Activated CD4-positive, alpha-beta memory T cell treated with anti-CD3 and anti-CD28 coated beads for 36 hours (primary cell): ENCODE measurements around the gene EVI2A. TPM values are rescaled to one million over a fixed set of nuclear protein-coding genes. Genes with fewer than 3 reads are reported as not detected.
"Not testable (repeated sequence)": the region's sequence is repeated elsewhere in the genome, so short reads cannot be mapped to it uniquely, and the experiment has no call there.

ENCODE experiments used
- CTCF ChIA-PET: fragments of 350-600 bp; sonication (Branson Sonifier 250); formaldehyde crosslinking; loops from one replicate; lab custom pipeline; 2021; ENCODE audit warnings: antibody characterized with exemption, inconsistent platforms; lab: Charles Lee
- POLR2A ChIA-PET: fragments of 350-600 bp; sonication (Branson Sonifier 250); formaldehyde crosslinking; loops from one replicate; lab custom pipeline; 2021; ENCODE audit warnings: antibody characterized with exemption; lab: Charles Lee
- DNase-seq: peaks from one replicate; pipeline ENCODE4 v3.0.0-alpha.2; 2020
- H3K27ac Mint-ChIP-seq: one replicate; pipeline ENCODE4 v1.8.0; 2021; ENCODE audit warnings: mixed read lengths
- H3K27me3 Mint-ChIP-seq: one replicate; pipeline ENCODE4 v1.8.0; 2021; ENCODE audit warnings: mixed read lengths
- H3K36me3 Mint-ChIP-seq: one replicate; pipeline ENCODE4 v1.8.0; 2021; ENCODE audit warnings: mixed read lengths
- H3K4me1 Mint-ChIP-seq: one replicate; pipeline ENCODE4 v1.8.0; 2021; ENCODE audit warnings: low read depth, mixed read lengths
- H3K4me3 Mint-ChIP-seq: one replicate; pipeline ENCODE4 v1.8.0; 2021; ENCODE audit warnings: mild to moderate bottlenecking, mixed read lengths
- H3K9me3 Mint-ChIP-seq: one replicate; pipeline ENCODE4 v1.8.0; 2021; ENCODE audit warnings: mixed read lengths
- intact Hi-C: fragments of 100-400 bp; cut with micrococcal nuclease; formaldehyde crosslinking; loops from one replicate; pipeline ENCODE4 v1.15.1; 2023
- total RNA-seq, 2 experiments: library from RNA; stranded (reverse); gene quantifications; one replicate each; pipeline ENCODE4 v1.2.3, GENCODE V29; 2021

EVI2A gene, protein sequence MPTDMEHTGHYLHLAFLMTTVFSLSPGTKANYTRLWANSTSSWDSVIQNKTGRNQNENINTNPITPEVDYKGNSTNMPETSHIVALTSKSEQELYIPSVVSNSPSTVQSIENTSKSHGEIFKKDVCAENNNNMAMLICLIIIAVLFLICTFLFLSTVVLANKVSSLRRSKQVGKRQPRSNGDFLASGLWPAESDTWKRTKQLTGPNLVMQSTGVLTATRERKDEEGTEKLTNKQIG
- total RNA-seq = 10 to 100 TPM; 24.5 to 25.5 TPM

DNA sequence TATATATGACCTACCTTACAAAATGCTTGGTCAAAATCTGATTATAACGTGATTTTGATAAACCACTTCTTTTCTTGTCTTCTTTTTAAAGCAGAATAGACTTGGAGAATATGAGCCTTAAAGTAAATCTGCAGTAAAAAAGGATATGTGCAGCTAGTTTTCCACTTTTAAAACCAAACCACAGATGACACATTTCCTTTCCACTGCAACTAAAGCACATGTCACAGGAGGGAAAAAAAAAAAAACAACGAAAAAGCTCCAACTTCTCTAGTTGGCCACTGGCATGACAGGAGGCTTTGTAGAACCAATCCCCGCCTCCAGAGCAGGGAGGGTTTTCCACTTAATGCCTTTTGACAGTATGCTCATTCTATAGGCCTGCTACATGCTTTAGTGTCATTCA, at the start of gene EVI2A:
EVI2A (minus strand) TSS at position 142 of the 400 bp plus-strand sequence. CDS start 2,609 bp downstream, outside the sequence.
- intact Hi-C loops = loop anchor here (1.0 to 5.0 kb wide), 3 partner anchors 11 to 499 kb away; partner anchors contain the start of gene CRLF3
- CTCF ChIA-PET = interaction anchor here (0.7 to 0.8 kb wide), 2 partner anchors 10 to 166 kb away, joined by 3 to 6 read pairs; no protein-coding TSS in a partner anchor
- Mint-ChIP-seq H3K4me3 (peak within 1 kb of the TSS; percentile 75), H3K9me3 (no peaks in the 10 kb centered on the region), H3K27me3 (no peaks in the 10 kb centered on the region), H3K27ac (peak within 1 kb of the TSS; percentile 92), H3K36me3 (peaks cover 18% of the 10 kb centered on the region), H3K4me1 (peaks cover 35% of the 10 kb centered on the region)
- POLR2A ChIA-PET = interaction anchor here (5.4 kb wide), 1 partner anchor 11 kb away, joined by 106 read pairs; no protein-coding TSS in a partner anchor
- DNase-seq = peak; percentile 87

DNA sequence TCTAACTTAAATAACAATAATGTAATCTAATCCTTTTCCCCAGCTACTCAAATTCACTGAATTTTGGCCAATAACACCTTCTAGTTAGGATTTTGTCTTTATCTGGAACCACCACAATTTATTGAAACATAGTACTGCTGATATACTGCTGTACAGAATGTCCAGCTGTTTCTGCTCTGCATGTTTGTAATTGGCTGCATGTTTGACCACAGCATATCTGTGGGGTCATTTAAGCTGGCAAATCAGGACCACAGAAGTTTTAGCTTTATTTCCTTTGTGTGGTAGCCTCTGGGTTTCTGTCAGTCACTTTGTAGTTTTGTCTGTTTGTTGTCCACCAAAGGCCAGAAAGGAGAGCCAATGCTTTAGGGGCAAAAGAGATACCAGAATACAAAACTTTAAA, 47.8 kb upstream of the EVI2A start:
- H3K9me3 Mint-ChIP-seq = no peaks in the 10 kb centered on the region
- ChIA-PET CTCF (interaction anchor here (1.1 to 1.6 kb wide), 2 partner anchors 20 to 474 kb away, joined by 3 read pairs; no protein-coding TSS in a partner anchor), POLR2A (no interaction called here)
- H3K36me3 Mint-ChIP-seq = peaks cover 1% of the 10 kb centered on the region
- H3K27ac Mint-ChIP-seq = no peak overlapping the region
- DNase-seq = no peak
- H3K4me1 Mint-ChIP-seq = peaks cover 26% of the 10 kb centered on the region
- intact Hi-C loops = no loop called here
- no peaks in the 10 kb centered on the region for H3K27me3 Mint-ChIP-seq
- no peak overlapping the region for H3K4me3 Mint-ChIP-seq

DNA sequence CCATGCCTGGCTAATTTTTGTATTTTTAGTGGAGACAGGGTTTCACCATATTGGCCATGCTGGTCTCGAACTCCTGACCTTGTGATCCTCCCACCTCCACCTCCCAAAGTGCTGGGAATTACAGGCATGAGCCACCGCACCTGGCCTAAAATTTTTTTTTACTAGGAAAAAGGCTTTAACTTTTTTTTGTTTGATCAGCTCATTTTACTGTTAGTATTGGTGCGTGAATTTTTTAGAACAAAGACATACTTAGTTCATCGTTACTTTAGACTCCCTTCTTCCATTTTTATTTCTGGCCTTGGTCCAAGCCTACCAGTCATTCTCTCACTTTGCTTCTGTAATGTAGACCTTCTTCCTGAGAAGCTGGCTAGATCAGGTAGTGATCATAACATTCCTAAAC, 44.7 kb upstream of the EVI2A start:
- H3K27me3 Mint-ChIP-seq = no peaks in the 10 kb centered on the region
- H3K4me3 Mint-ChIP-seq = no peak overlapping the region
- POLR2A ChIA-PET = no interaction called here
- DNase-seq = no peak
- CTCF ChIA-PET = interaction anchor here (0.9 kb wide), 1 partner anchor 23 kb away, joined by 4 read pairs; no protein-coding TSS in a partner anchor
- intact Hi-C loops = no loop called here
- H3K36me3 Mint-ChIP-seq = peaks cover 6% of the 10 kb centered on the region
- no peaks in the 10 kb centered on the region for H3K9me3 Mint-ChIP-seq
- no peak overlapping the region for H3K27ac Mint-ChIP-seq
- peaks cover 8% of the 10 kb centered on the region for H3K4me1 Mint-ChIP-seq

DNA sequence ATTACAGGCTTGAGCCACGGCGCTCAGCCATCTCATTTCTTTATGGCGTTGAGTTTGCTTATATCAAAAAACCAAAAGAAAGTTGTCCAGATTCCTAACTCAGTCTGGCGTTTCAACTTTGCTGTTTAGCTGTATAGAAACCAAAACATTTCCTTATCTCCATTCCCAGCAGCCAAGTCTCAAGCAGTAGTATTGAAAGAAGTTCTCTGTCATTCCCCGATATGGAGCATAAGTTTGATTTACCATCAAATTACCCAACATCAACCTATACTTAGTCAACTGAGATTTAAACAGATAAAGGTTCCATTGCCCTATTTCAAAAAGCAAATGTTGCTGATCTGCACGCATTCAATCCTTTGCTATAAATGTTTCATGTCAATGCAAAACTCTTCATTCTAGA, 42.6 kb upstream of the EVI2A start:
- Mint-ChIP-seq H3K4me3 (no peak overlapping the region), H3K27ac (no peak overlapping the region), H3K9me3 (no peaks in the 10 kb centered on the region), H3K27me3 (no peaks in the 10 kb centered on the region), H3K4me1 (no peaks in the 10 kb centered on the region), H3K36me3 (peaks cover 16% of the 10 kb centered on the region)
- no peak for DNase-seq
- CTCF ChIA-PET = interaction anchor here (1.2 kb wide), 1 partner anchor 9 kb away, joined by 5 read pairs; no protein-coding TSS in a partner anchor
- intact Hi-C loops = no loop called here
- POLR2A ChIA-PET = no interaction called here

DNA sequence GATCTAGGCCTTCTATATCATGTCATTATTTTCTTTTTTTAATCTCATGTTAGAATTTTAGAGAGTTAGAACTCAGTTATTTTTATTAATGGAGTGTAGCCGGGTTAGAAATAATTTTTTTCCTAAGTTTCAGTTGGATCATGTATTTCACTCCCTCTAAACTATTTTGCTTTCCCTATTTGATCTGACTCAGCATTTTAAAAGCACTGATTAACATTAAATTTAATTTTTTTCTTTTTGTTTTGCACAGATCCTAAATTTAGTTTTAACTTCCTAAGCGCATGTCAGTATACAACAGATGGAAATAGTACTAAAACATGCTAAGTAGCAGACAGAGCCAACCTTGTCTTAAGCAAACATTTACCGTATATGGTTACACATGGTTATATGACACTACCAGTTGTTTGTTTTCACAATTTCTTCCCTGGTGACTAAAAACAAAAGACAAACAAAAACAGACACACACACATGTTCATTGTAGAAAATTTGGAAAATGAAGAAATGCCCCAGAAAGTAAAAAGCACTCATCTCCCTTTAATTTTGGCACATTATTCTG, 36.5 kb upstream of the EVI2A start:
- Mint-ChIP-seq H3K4me3 (no peak overlapping the region), H3K36me3 (peaks cover 31% of the 10 kb centered on the region), H3K4me1 (no peaks in the 10 kb centered on the region), H3K27me3 (no peaks in the 10 kb centered on the region), H3K9me3 (no peaks in the 10 kb centered on the region), H3K27ac (no peak overlapping the region)
- intact Hi-C loops = no loop called here
- no peak for DNase-seq
- ChIA-PET POLR2A (no interaction called here), CTCF (no interaction called here)

DNA sequence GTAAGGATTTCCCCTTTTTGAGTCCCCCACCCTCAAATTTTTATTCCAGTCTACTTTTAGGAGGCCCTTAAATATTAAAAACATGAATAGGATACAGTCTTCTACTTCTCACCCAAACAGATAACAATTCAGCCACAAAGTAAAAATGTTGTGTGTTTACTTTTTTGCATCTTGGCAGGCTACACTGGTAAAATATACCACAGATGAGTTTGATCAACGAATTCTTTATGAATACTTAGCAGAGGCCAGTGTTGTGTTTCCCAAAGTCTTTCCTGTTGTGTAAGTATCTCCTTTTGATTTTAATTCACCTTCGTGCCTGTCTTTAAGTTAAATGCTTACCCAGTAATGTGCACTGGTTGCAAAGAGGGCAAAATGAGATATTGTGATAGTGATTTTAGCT, 35.7 kb upstream of the EVI2A start:
- ChIA-PET CTCF (no interaction called here), POLR2A (no interaction called here)
- Mint-ChIP-seq H3K9me3 (no peaks in the 10 kb centered on the region), H3K4me1 (no peaks in the 10 kb centered on the region), H3K36me3 (peaks cover 33% of the 10 kb centered on the region), H3K27ac (no peak overlapping the region), H3K4me3 (no peak overlapping the region), H3K27me3 (no peaks in the 10 kb centered on the region)
- DNase-seq = no peak
- intact Hi-C loops = no loop called here

DNA sequence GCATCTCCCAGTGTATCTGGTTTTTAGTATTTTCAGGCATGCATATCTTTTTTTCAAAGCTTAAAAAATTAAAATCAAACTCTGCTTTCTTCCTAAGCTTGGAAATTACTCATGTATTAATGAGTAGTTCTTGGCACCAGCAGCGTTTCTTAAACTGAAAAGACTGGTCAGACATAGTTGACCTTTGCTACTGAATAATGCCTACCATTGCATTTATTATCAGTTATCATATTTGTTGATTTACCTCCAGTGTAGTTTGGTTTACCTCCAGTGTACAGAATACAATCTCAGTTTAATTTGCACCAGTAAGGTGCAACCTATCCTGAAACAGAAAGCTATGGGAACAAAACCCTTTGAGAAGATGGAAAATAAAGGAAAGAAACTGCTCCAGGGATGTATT, 34.5 kb upstream of the EVI2A start:
- Mint-ChIP-seq H3K9me3 (no peaks in the 10 kb centered on the region), H3K36me3 (peaks cover 31% of the 10 kb centered on the region), H3K27ac (no peak overlapping the region), H3K4me1 (no peaks in the 10 kb centered on the region), H3K27me3 (no peaks in the 10 kb centered on the region), H3K4me3 (no peak overlapping the region)
- no peak for DNase-seq
- intact Hi-C loops = no loop called here
- POLR2A ChIA-PET = no interaction called here
- CTCF ChIA-PET = no interaction called here

DNA sequence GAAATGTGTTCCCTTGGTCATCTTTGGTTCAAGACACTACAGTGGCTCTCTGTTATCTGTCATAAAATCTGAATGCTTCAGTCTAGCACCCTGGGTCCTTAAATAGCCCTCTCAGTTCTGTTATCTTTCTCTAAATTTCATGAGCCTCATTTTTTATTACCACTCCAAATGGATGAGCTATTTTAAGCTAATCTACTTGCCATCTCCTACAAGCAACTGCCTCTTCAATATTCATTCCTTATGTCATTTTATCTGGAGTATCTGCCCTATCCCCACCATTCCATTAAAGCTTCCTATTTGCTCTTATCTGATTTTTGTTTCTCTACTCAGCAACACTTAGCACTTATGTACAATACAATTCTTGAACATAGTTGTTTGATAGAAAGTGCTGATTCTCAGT, 28.0 kb upstream of the EVI2A start:
- Mint-ChIP-seq H3K36me3 (peaks cover 21% of the 10 kb centered on the region), H3K27ac (no peak overlapping the region), H3K27me3 (no peaks in the 10 kb centered on the region), H3K4me1 (no peaks in the 10 kb centered on the region), H3K9me3 (no peaks in the 10 kb centered on the region), H3K4me3 (no peak overlapping the region)
- intact Hi-C loops = no loop called here
- DNase-seq = no peak
- POLR2A ChIA-PET = no interaction called here
- CTCF ChIA-PET = no interaction called here

DNA sequence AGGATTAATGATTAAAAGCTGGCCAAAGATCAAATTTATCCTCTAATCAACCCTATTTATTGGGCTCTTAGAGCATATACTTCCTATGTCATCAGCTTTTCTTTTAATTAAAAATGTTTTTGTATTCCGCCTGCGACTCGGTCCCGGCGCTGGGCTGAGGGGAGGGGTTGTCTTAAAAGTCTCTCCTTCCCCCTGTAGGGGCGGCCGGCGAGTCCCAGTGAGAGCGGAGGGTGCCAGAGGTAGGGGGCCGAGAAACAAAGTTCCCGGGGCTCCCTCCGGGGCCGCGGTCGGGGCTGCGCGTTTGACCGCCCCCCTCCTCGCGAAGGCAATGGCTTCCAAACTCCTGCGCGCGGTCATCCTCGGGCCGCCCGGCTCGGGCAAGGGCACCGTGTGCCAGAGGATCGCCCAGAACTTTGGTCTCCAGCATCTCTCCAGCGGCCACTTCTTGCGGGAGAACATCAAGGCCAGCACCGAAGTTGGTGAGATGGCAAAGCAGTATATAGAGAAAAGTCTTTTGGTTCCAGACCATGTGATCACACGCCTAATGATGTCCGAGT, 23.8 kb upstream of the EVI2A start:
- POLR2A ChIA-PET, CTCF ChIA-PET, H3K4me1 Mint-ChIP-seq, H3K27ac Mint-ChIP-seq, intact Hi-C loops, H3K27me3 Mint-ChIP-seq, H3K4me3 Mint-ChIP-seq, H3K9me3 Mint-ChIP-seq, DNase-seq: not testable (repeated sequence)
- H3K36me3 Mint-ChIP-seq = peaks cover 18% of the 10 kb centered on the region

DNA sequence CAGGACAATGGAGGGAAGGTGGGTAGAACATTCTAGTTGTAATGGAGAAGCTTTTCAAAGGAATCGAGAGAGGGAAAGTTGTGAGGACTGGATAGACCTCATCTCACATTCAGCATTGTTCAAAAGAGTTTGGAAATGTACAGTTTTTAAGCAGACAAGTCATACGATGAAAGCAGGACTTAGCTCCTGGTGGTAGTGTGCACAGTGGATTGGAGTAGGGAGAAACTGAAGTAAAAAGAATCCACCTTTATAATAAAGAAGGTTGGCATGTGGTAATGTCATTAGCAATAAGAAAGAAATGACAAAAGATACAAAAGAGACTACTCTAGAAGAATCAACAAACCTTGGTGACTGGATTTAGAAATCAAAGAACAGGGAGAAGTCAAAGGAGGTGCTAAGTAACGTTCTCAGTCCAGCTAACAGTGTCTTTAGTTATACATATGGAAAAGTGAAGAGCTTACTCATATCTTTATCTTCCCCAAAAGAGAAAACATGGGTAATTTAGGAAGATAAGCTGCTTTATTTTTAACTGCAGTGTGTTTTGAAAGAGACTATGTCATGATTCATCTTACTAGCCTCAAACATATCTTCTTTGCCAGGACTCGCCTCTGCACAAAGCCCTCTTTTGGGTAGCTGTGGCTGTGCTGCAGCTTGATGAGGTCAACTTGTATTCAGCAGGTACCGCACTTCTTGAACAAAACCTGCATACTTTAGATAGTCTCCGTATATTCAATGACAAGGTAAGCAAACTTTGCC, 18.7 kb upstream of the EVI2A start:
- no peaks in the 10 kb centered on the region for H3K4me1 Mint-ChIP-seq
- DNase-seq = no peak
- no peak overlapping the region for H3K4me3 Mint-ChIP-seq
- peaks cover 20% of the 10 kb centered on the region for H3K36me3 Mint-ChIP-seq
- POLR2A ChIA-PET = no interaction called here
- H3K27ac Mint-ChIP-seq = no peak overlapping the region
- CTCF ChIA-PET = interaction anchor here (1.9 kb wide), 1 partner anchor 32 kb away, joined by 4 read pairs; no protein-coding TSS in a partner anchor
- intact Hi-C loops = no loop called here
- no peaks in the 10 kb centered on the region for H3K27me3 Mint-ChIP-seq
- H3K9me3 Mint-ChIP-seq = no peaks in the 10 kb centered on the region

DNA sequence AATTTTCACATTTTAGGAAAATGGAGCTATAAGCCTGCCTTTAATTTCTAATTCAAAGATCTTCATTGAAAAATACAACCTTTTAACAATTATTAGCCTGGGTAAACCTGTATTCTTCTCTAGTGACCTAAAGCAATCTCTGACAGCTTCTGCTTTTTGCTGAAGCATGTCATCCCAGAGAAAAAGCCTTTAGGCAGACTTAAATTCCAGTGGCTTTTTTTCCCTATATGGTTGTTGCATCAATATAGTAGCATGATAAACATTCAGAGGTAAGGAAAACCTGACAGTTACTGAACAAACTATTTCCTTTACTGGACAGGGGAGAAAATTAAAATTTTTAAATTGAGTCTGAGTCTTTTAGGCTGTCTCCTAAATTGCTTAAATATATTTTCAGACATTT, 7.8 kb upstream of the EVI2A start:
- intact Hi-C loops = no loop called here
- H3K9me3 Mint-ChIP-seq = no peaks in the 10 kb centered on the region
- no peak overlapping the region for H3K4me3 Mint-ChIP-seq
- H3K27ac Mint-ChIP-seq = no peak overlapping the region
- no peak for DNase-seq
- H3K4me1 Mint-ChIP-seq = peaks cover 27% of the 10 kb centered on the region
- H3K27me3 Mint-ChIP-seq = no peaks in the 10 kb centered on the region
- ChIA-PET CTCF (interaction anchor here (0.7 to 1.4 kb wide), 2 partner anchors 43 to 114 kb away, joined by 3 to 4 read pairs; no protein-coding TSS in a partner anchor), POLR2A (no interaction called here)
- H3K36me3 Mint-ChIP-seq = peaks cover 7% of the 10 kb centered on the region

DNA sequence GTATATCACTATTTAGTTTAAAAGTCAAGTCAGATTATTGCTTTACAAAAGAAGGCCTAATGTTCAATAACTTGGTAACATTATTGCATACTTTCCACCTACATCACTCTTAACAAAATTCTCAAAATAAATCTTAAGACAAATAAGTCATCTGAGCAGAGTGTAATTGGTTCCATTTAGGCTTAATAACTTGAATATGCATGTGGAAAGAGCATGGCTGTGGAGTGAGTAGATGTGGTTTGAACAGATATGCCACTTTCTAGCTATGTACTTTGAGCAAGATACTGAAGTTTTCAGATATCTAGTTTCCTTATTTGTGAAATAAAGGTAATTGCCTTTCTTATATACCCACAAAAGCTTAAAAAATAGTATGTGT, 6.7 kb upstream of the EVI2A start:
- peaks cover 34% of the 10 kb centered on the region for H3K4me1 Mint-ChIP-seq
- H3K36me3 Mint-ChIP-seq = peaks cover 7% of the 10 kb centered on the region
- CTCF ChIA-PET = interaction anchor here (1.4 kb wide), 1 partner anchor 45 kb away, joined by 3 read pairs; no protein-coding TSS in a partner anchor
- no peak overlapping the region for H3K27ac Mint-ChIP-seq
- intact Hi-C loops = no loop called here
- DNase-seq = no peak
- no peak overlapping the region for H3K4me3 Mint-ChIP-seq
- H3K9me3 Mint-ChIP-seq = no peaks in the 10 kb centered on the region
- POLR2A ChIA-PET = no interaction called here
- H3K27me3 Mint-ChIP-seq = no peaks in the 10 kb centered on the region
